ENCODE measurements around the gene ARHGEF11.

DNA sequence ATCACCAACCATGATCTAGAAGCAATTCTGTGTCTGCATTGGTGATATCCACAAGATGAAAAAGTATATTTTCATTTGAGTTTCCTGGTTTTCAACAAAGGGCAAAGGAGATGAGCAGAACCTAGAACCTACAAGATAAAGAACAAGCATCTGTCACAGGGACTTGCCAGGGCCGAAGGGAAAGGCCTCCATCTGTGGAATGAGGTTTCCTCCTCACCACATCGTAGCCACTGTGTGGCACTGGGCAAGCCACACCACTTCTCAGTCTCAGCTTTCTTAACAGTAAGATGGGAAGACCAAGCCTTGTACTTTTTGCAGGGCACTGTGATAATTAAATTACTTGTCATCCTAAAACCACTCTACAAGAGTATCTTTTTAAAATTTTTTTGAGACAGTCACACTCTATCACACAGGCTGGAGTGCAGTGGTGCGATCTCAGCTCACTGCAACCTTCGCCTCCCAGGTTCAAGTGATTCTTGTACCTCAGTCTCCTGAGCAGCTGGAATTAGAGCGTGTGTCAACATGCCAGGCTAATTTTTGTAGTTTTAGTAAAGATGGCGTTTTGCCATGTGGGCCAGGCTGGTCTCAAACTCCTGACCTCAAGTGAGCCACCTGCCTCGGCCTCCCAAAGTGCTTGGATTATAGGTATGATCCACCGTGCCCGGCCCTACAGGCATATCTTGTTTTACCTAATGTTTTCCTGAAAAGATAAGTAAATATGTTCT, 45.8 kb downstream of the ARHGEF11 start:
- TF ChIP-seq, protein P1, sequence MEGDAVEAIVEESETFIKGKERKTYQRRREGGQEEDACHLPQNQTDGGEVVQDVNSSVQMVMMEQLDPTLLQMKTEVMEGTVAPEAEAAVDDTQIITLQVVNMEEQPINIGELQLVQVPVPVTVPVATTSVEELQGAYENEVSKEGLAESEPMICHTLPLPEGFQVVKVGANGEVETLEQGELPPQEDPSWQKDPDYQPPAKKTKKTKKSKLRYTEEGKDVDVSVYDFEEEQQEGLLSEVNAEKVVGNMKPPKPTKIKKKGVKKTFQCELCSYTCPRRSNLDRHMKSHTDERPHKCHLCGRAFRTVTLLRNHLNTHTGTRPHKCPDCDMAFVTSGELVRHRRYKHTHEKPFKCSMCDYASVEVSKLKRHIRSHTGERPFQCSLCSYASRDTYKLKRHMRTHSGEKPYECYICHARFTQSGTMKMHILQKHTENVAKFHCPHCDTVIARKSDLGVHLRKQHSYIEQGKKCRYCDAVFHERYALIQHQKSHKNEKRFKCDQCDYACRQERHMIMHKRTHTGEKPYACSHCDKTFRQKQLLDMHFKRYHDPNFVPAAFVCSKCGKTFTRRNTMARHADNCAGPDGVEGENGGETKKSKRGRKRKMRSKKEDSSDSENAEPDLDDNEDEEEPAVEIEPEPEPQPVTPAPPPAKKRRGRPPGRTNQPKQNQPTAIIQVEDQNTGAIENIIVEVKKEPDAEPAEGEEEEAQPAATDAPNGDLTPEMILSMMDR (conservative IDR thresholded peaks at IDR 0.05), result no peak
- TF ChIP-seq EZH2 (IDR thresholded peaks at IDR 0.05; ENCODE audit: low read depth), result no peak
